C4-2B (cell line): ENCODE data around the gene FAM83F.

Experiments used
- ZFX ChIP-seq: fragments of 450-650 bp; IDR thresholded peaks from 2 replicates; pipeline ENCODE4 v1.6.1; 2017
- TF ChIP-seq, protein P1 (sequence below): fragments of 450-650 bp; conservative IDR thresholded peaks from 2 replicates; pipeline ENCODE4 v1.5.1; 2017; ENCODE audit warnings: mild to moderate bottlenecking

DNA sequence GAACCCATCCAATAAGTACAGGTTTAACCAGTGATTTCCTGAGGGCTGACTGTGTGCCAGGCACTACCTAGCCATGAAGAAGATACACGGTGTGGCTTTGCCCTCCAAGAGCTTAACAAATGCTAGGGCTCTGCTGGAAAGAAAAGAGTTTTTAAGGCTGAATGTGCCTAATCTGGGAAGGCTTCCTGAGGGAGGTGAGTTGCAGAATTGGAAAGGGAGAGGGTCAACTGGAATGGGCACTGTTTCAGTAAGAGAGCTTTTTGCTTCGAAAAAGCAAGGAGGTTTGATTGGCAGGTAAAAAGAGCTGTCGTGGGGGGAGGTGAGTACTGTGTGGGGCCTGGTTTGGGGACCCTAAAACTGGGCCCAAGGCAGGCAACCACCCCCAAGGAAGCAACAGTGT, 2.7 kb downstream of the FAM83F start:
- TF ChIP-seq, protein P1, sequence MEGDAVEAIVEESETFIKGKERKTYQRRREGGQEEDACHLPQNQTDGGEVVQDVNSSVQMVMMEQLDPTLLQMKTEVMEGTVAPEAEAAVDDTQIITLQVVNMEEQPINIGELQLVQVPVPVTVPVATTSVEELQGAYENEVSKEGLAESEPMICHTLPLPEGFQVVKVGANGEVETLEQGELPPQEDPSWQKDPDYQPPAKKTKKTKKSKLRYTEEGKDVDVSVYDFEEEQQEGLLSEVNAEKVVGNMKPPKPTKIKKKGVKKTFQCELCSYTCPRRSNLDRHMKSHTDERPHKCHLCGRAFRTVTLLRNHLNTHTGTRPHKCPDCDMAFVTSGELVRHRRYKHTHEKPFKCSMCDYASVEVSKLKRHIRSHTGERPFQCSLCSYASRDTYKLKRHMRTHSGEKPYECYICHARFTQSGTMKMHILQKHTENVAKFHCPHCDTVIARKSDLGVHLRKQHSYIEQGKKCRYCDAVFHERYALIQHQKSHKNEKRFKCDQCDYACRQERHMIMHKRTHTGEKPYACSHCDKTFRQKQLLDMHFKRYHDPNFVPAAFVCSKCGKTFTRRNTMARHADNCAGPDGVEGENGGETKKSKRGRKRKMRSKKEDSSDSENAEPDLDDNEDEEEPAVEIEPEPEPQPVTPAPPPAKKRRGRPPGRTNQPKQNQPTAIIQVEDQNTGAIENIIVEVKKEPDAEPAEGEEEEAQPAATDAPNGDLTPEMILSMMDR, result no peak
- no peak for TF ChIP-seq ZFX
